Stimulated activated CD8-positive, alpha-beta memory T cell treated with anti-CD3 and anti-CD28 coated beads, Interleukin-4, amount 100 ng/mL, for 4 hours (primary cell): ENCODE measurements around the gene ZC3H14.

Experiments used
- DNase-seq, 2 donors: peaks; one replicate each; pipeline ENCODE4 v3.0.0-alpha.2; 2020; ENCODE audit warnings: low read depth in 2 of 2, low spot score in 1 of 2

The ZC3H14 gene

DNA sequence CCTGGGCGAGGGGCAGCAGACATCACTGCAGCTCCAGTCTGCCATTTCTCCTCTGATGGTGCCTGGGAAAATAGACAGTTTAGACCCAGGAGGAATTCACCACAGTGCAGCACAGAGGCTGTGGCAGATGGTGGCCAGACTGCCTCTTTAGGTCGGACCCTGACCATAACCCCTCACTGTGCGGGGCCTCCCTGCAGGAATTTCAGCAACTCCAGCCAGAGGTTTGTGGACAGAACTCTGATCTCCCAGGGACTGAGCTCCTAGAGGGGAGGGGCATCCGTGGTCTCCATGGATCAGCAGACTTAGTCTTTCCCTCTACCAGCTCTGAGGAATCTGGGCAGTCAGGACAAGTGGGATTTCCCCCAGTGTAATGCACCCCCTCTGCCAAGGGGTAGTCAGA lies 106.5 kb downstream of the ZC3H14 start:
- DNase-seq: no peak
